Measurements from ENCODE around the gene TYMP.

Gene TYMP

GRCh38 chr22:50529897-50530579, at the start of gene TYMP:
TSS of gene TYMP (minus strand) at chr22:50530012. CDS start at chr22:50529709, 303 bp downstream.
- H3K9me3 ChIP-seq (replicated peaks; ENCODE audit: insufficient read depth, low read length), result no peaks in the 10 kb centered on the region
- peak within 1 kb of the TSS; percentile 79 for H2AFZ ChIP-seq (ENCODE audit: low read length)
- H3K36me3 ChIP-seq (replicated peaks; ENCODE audit: insufficient read depth, low read length), result no peaks in the 10 kb centered on the region
- H3K27ac ChIP-seq (ENCODE audit: low read length), result peak within 1 kb of the TSS; percentile 54
- peaks cover 9% of the 10 kb centered on the region; the same call in 1 of the 2 replicates for H3K27me3 ChIP-seq (replicated peaks; ENCODE audit: insufficient read depth, low read length)
- H3K9me2 ChIP-seq (replicated peaks; ENCODE audit: insufficient read depth, low read length), result no peaks in the 10 kb centered on the region
- peaks cover 6% of the 10 kb centered on the region for H3K79me2 ChIP-seq (ENCODE audit: low read length)
- H3K4me2 ChIP-seq (ENCODE audit: low read depth, low read length), result peak within 1 kb of the TSS; percentile 95
- TF ChIP-seq EZH2phosphoT487 (IDR thresholded peaks at IDR 0.05; ENCODE audit: low read length) (no peak), EZH2 (optimal IDR thresholded peaks at IDR 0.05; ENCODE audit: low read depth, low read length) (no peak), CTCF (IDR thresholded peaks at IDR 0.05; ENCODE audit: low read length) (no peak)
- peak within 1 kb of the TSS; percentile 63 for H3K4me3 ChIP-seq (ENCODE audit: low read length)
- peak within 1 kb of the TSS; percentile 71 for H3K9ac ChIP-seq (ENCODE audit: low read length)
- H3F3A ChIP-seq (ENCODE audit: insufficient read depth, low read length), result peaks cover 21% of the 10 kb centered on the region
- peaks cover 24% of the 10 kb centered on the region for H3K4me1 ChIP-seq (ENCODE audit: low read length)
- peak; percentile 43 for DNase-seq
- H4K20me1 ChIP-seq (ENCODE audit: insufficient read depth, low read length), result no peaks in the 10 kb centered on the region

- H3K27me3 ChIP-seq (replicated peaks; ENCODE audit: insufficient read depth, low read length), result no peaks in the 10 kb centered on the region
- no peak overlapping the region for H3K4me3 ChIP-seq (ENCODE audit: low read length)
- H3K79me2 ChIP-seq (ENCODE audit: low read length), result peaks cover 19% of the 10 kb centered on the region
- no peak overlapping the region for H3K9ac ChIP-seq (ENCODE audit: low read length)
- H3K9me2 ChIP-seq (replicated peaks; ENCODE audit: insufficient read depth, low read length), result no peaks in the 10 kb centered on the region
- H2AFZ ChIP-seq (ENCODE audit: low read length), result no peak overlapping the region
- no peaks in the 10 kb centered on the region for H3F3A ChIP-seq (ENCODE audit: insufficient read depth, low read length)
- H4K20me1 ChIP-seq (ENCODE audit: insufficient read depth, low read length), result no peaks in the 10 kb centered on the region
- H3K4me1 ChIP-seq (ENCODE audit: low read length), result peaks cover 8% of the 10 kb centered on the region; the same call in 1 of the 2 replicates
- H3K36me3 ChIP-seq (replicated peaks; ENCODE audit: insufficient read depth, low read length), result no peaks in the 10 kb centered on the region
- H3K9me3 ChIP-seq (replicated peaks; ENCODE audit: insufficient read depth, low read length), result no peaks in the 10 kb centered on the region
- DNase-seq, result no peak
- H3K27ac ChIP-seq (ENCODE audit: low read length), result no peak overlapping the region
- no peak for TF ChIP-seq EZH2 (optimal IDR thresholded peaks at IDR 0.05; ENCODE audit: low read depth, low read length)
- TF ChIP-seq EZH2phosphoT487 (IDR thresholded peaks at IDR 0.05; ENCODE audit: low read length), result no peak
- TF ChIP-seq CTCF (IDR thresholded peaks at IDR 0.05; ENCODE audit: low read length), result no peak
- H3K4me2 ChIP-seq (ENCODE audit: low read depth, low read length), result no peak overlapping the region
Observed at GRCh38 chr22:50578776-50579310, 49.0 kb upstream of the TYMP start.

GRCh38 chr22:50577987-50578775, 48.4 kb upstream of the TYMP start, which contains the start of gene CPT1B:
TSS of gene CPT1B (minus strand) at chr22:50578427. CDS start at chr22:50577915, 512 bp downstream.
- no peak within 1 kb of the TSS for H3K9ac ChIP-seq (ENCODE audit: low read length)
- no peaks in the 10 kb centered on the region for H3K9me3 ChIP-seq (replicated peaks; ENCODE audit: insufficient read depth, low read length)
- no peak within 1 kb of the TSS for H3K4me2 ChIP-seq (ENCODE audit: low read depth, low read length)
- H4K20me1 ChIP-seq (ENCODE audit: insufficient read depth, low read length), result no peaks in the 10 kb centered on the region
- no peaks in the 10 kb centered on the region for H3K27me3 ChIP-seq (replicated peaks; ENCODE audit: insufficient read depth, low read length)
- no peak within 1 kb of the TSS for H2AFZ ChIP-seq (ENCODE audit: low read length)
- no peaks in the 10 kb centered on the region for H3K36me3 ChIP-seq (replicated peaks; ENCODE audit: insufficient read depth, low read length)
- no peak for DNase-seq
- no peaks in the 10 kb centered on the region for H3K9me2 ChIP-seq (replicated peaks; ENCODE audit: insufficient read depth, low read length)
- no peak within 1 kb of the TSS for H3K27ac ChIP-seq (ENCODE audit: low read length)
- H3F3A ChIP-seq (ENCODE audit: insufficient read depth, low read length), result no peaks in the 10 kb centered on the region
- H3K79me2 ChIP-seq (ENCODE audit: low read length), result peaks cover 12% of the 10 kb centered on the region
- no peak for TF ChIP-seq EZH2phosphoT487 (IDR thresholded peaks at IDR 0.05; ENCODE audit: low read length)
- TF ChIP-seq CTCF (IDR thresholded peaks at IDR 0.05; ENCODE audit: low read length), result no peak
- no peak for TF ChIP-seq EZH2 (optimal IDR thresholded peaks at IDR 0.05; ENCODE audit: low read depth, low read length)
- 0 out of 2 replicates have a peak, but pooled peaks cover 4% of the 10 kb centered on the region for H3K4me1 ChIP-seq (ENCODE audit: low read length)
- H3K4me3 ChIP-seq (ENCODE audit: low read length), result no peak within 1 kb of the TSS
